H9 (cell line): ENCODE measurements around the gene COLQ. TPM values are rescaled to one million over a fixed set of nuclear protein-coding genes. Genes with fewer than 3 reads are reported as not detected.

Experiments
- DNase-seq: peaks from one replicate; pipeline ENCODE4 v3.0.0-alpha.2; 2017
- H2AFZ ChIP-seq: one replicate; pipeline ENCODE4 v1.6.1; 2013; ENCODE audit warnings: mild to moderate bottlenecking, low read length, control low read depth, moderate library complexity
- H2AK5ac ChIP-seq: 2 replicates; pipeline ENCODE4 v1.6.1; 2013; ENCODE audit warnings: low read length, control low read depth, mixed read lengths; ENCODE audit not compliant: insufficient read length
- H2BK120ac ChIP-seq: one replicate; pipeline ENCODE4 v1.6.1; 2013; ENCODE audit warnings: low read depth, mild to moderate bottlenecking, low read length, control low read depth, inconsistent platforms; ENCODE audit not compliant: poor library complexity, severe bottlenecking
- H2BK12ac ChIP-seq: 2 replicates; pipeline ENCODE4 v1.6.1; 2013; ENCODE audit warnings: low read length, control low read depth, mixed read lengths, low read depth; ENCODE audit not compliant: insufficient read length
- H2BK15ac ChIP-seq: 2 replicates; pipeline ENCODE4 v1.6.1; 2013; ENCODE audit warnings: low read depth, low read length, control low read depth
- H2BK20ac ChIP-seq: one replicate; pipeline ENCODE4 v1.6.1; 2013; ENCODE audit warnings: low read depth, mild to moderate bottlenecking, low read length, control low read depth, inconsistent platforms; ENCODE audit not compliant: poor library complexity, severe bottlenecking
- H2BK5ac ChIP-seq: 2 replicates; pipeline ENCODE4 v1.6.1; 2013; ENCODE audit warnings: low read length, control low read depth, mixed read lengths; ENCODE audit not compliant: insufficient read length
- H3K14ac ChIP-seq: 2 replicates; pipeline ENCODE4 v1.6.1; 2013; ENCODE audit warnings: low read length, control low read depth; ENCODE audit not compliant: insufficient read depth
- H3K18ac ChIP-seq: 2 replicates; pipeline ENCODE4 v1.6.1; 2013; ENCODE audit warnings: low read depth, mild to moderate bottlenecking, mixed read lengths, low read length, control low read depth; ENCODE audit not compliant: insufficient read length
- H3K23ac ChIP-seq: 2 replicates; pipeline ENCODE4 v1.6.1; 2013; ENCODE audit warnings: low read length, control low read depth, mixed read lengths, low read depth; ENCODE audit not compliant: insufficient read length
- H3K23me2 ChIP-seq: 2 replicates; pipeline ENCODE4 v1.6.1; 2013; ENCODE audit warnings: low read depth, mild to moderate bottlenecking, mixed read lengths, low read length, control low read depth; ENCODE audit not compliant: insufficient read length, poor library complexity, severe bottlenecking
- H3K27ac ChIP-seq: 2 replicates; pipeline ENCODE4 v1.5.1; 2013; ENCODE audit warnings: low read length, control low read depth, mixed read lengths, low read depth; ENCODE audit not compliant: insufficient read length
- H3K27me3 ChIP-seq: 2 replicates; pipeline ENCODE4 v1.6.1; 2013; ENCODE audit warnings: low read length, control low read depth, inconsistent platforms; ENCODE audit not compliant: insufficient read depth
- H3K4ac ChIP-seq: 2 replicates; pipeline ENCODE4 v1.6.1; 2013; ENCODE audit warnings: low read depth, mild to moderate bottlenecking, control low read depth, inconsistent platforms, low read length, moderate library complexity
- H3K4me1 ChIP-seq: 2 replicates; pipeline ENCODE4 v1.6.1; 2013; ENCODE audit warnings: low read length, control low read depth, inconsistent platforms; ENCODE audit not compliant: insufficient read depth
- H3K4me2 ChIP-seq: 2 replicates; pipeline ENCODE4 v1.6.1; 2013; ENCODE audit warnings: low read length, control low read depth, mixed read lengths; ENCODE audit not compliant: insufficient read length, insufficient read depth
- H3K56ac ChIP-seq: 2 replicates; pipeline ENCODE4 v1.6.1; 2013; ENCODE audit warnings: low read depth, mild to moderate bottlenecking, mixed read lengths, low read length, control low read depth; ENCODE audit not compliant: insufficient read length
- H3K79me1 ChIP-seq: 2 replicates; pipeline ENCODE4 v1.6.1; 2013; ENCODE audit warnings: low read depth, mild to moderate bottlenecking, moderate library complexity, low read length, control low read depth, inconsistent platforms; ENCODE audit not compliant: insufficient read depth, poor library complexity, severe bottlenecking
- H3K79me2 ChIP-seq: 2 replicates; pipeline ENCODE4 v1.6.1; 2013; ENCODE audit warnings: low read length, control low read depth, inconsistent platforms; ENCODE audit not compliant: insufficient read depth
- H3K9ac ChIP-seq: 2 replicates; pipeline ENCODE4 v1.6.1; 2013; ENCODE audit warnings: low read length, control low read depth, mixed read lengths; ENCODE audit not compliant: insufficient read length; ENCODE audit errors: extremely low read depth
- H3K9me3 ChIP-seq: one replicate; pipeline ENCODE4 v1.6.1; 2013; ENCODE audit warnings: low read depth, low read length, inconsistent platforms; ENCODE audit not compliant: control insufficient read depth
- H3T11ph ChIP-seq: one replicate; pipeline ENCODE4 v1.6.1; 2013; ENCODE audit warnings: mild to moderate bottlenecking, low read length, control low read depth, inconsistent platforms
- H4K20me1 ChIP-seq: one replicate; pipeline ENCODE4 v1.6.1; 2013; ENCODE audit not compliant: control insufficient read depth, insufficient read length, insufficient read depth
- H4K5ac ChIP-seq: 2 replicates; pipeline ENCODE4 v1.6.1; 2013; ENCODE audit warnings: low read depth, mild to moderate bottlenecking, mixed read lengths, low read length, control low read depth; ENCODE audit not compliant: insufficient read length
- H4K8ac ChIP-seq: replicated peaks from 2 replicates; pipeline ENCODE4 v1.6.1; 2013; ENCODE audit warnings: low read length, control low read depth, mixed read lengths, low read depth; ENCODE audit not compliant: insufficient read length
- H4K91ac ChIP-seq: 2 replicates; pipeline ENCODE4 v1.6.1; 2013; ENCODE audit warnings: low read depth, mild to moderate bottlenecking, moderate library complexity, mixed read lengths, low read length, control low read depth; ENCODE audit not compliant: insufficient read length
- H3K27ac Mint-ChIP-seq, 3 experiments: 2 replicates in 2 of 3; 3 replicates in 1 of 3; pipeline ENCODE4 v1.8.0; 2020 to 2021; ENCODE audit warnings: mixed read lengths in 3 of 3, mild to moderate bottlenecking in 1 of 3, moderate library complexity in 1 of 3
- H3K27me3 Mint-ChIP-seq: 2 replicates; pipeline ENCODE4 v1.8.0; 2021; ENCODE audit warnings: low read depth, mild to moderate bottlenecking, moderate library complexity, mixed read lengths
- H3K36me3 Mint-ChIP-seq, 3 experiments: 2 replicates in 2 of 3; 3 replicates in 1 of 3; pipeline ENCODE4 v1.8.0; 2020 to 2021; ENCODE audit warnings: low read depth in 3 of 3, mixed read lengths in 3 of 3; ENCODE audit not compliant: insufficient read depth in 1 of 3
- H3K4me1 Mint-ChIP-seq, 2 experiments: 2 replicates each; pipeline ENCODE4 v1.8.0; 2020; ENCODE audit warnings: mixed read lengths in 2 of 2
- H3K4me3 Mint-ChIP-seq, 2 experiments: 2 replicates in 1 of 2; 3 replicates in 1 of 2; pipeline ENCODE4 v1.8.0; 2020 to 2021; ENCODE audit warnings: mild to moderate bottlenecking in 2 of 2, mixed read lengths in 2 of 2, moderate library complexity in 1 of 2
- H3K9me3 Mint-ChIP-seq, 2 experiments: 2 replicates in 1 of 2; 3 replicates in 1 of 2; pipeline ENCODE4 v1.8.0; 2020; ENCODE audit warnings: mild to moderate bottlenecking in 2 of 2, mixed read lengths in 2 of 2, moderate library complexity in 1 of 2
- CTCF ChIP-seq: fragments of 200-600 bp; sonication (generic); conservative IDR thresholded peaks from 3 replicates; pipeline ENCODE4 v1.8.0; 2021; ENCODE audit warnings: antibody characterized with exemption, mild to moderate bottlenecking
- WGBS: extraction: QIAGEN DNeasy Blood & Tissue Kit; methylation state at CpG from one replicate; pipeline ENCODE4 v1.1.7; 2013; ENCODE audit warnings: missing lambda C conversion rate, low lambda C conversion rate, mixed read lengths; ENCODE audit not compliant: insufficient read length; ENCODE audit errors: extremely low coverage; 5-methylcytosine and 5-hydroxymethylcytosine counted together
- total RNA-seq: library from RNA; stranded (reverse); gene quantifications from 2 replicates; pipeline ENCODE4 v1.2.1, GENCODE V29; 2021

Gene COLQ
- total RNA-seq, 1 experiment from 2014 or later = 0.61 TPM

DNA sequence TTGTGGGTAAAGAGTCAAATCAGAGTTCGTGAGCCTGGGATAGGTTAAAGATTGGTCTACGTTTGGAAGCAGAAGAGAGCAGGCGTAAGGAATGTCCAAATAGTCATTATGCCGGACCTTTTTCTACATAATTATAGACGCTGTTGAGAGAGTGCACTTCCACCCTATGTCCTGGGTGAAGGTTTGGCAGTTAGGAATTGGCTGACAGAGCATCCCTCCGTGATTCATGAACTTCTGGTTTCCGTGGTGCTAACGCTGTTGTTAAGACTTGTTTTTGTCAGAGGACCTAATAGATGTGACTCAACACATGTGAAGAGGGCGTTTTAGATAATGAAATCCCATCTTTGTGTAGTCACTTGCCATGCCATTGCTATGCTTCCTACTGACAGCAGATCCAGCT lies 93.0 kb downstream of the COLQ start:
- peak overlapping the region in 1 of 3 experiments; percentile 99; a peak in 3 of 7 replicates for H3K27ac Mint-ChIP-seq
- no peak for DNase-seq
- no peak overlapping the region for H2BK15ac ChIP-seq
- peak overlapping the region; percentile 96 to 99 for H3K4me3 Mint-ChIP-seq
- peaks cover 19% of the 10 kb centered on the region for H3K23me2 ChIP-seq
- H4K8ac ChIP-seq = no peak overlapping the region
- no peak overlapping the region for H3K18ac ChIP-seq
- H3K9ac ChIP-seq = peak overlapping the region; percentile 66
- H3K4ac ChIP-seq = no peak overlapping the region
- no peak overlapping the region for H2AFZ ChIP-seq
- H4K91ac ChIP-seq = no peak overlapping the region
- no peak overlapping the region for H2BK20ac ChIP-seq
- H3K4me1 ChIP-seq = no peaks in the 10 kb centered on the region
- H2BK12ac ChIP-seq = no peak overlapping the region
- H3K79me2 ChIP-seq = peaks cover 13% of the 10 kb centered on the region; the same call in 1 of the 2 replicates
- no CpG with 5 or more reads among the region's 9 CpGs for WGBS
- H3K23ac ChIP-seq = no peak overlapping the region
- H3K56ac ChIP-seq = no peak overlapping the region
- no peaks in the 10 kb centered on the region for H3K9me3 Mint-ChIP-seq
- H2AK5ac ChIP-seq = no peak overlapping the region
- no peak overlapping the region for H2BK5ac ChIP-seq
- H3T11ph ChIP-seq = no peak overlapping the region
- no peaks in the 10 kb centered on the region for H3K79me1 ChIP-seq
- peaks cover 7 to 47% (median 45%) of the 10 kb centered on the region in 3 experiments; a peak in 6 of 7 replicates for H3K36me3 Mint-ChIP-seq
- H3K9me3 ChIP-seq = no peaks in the 10 kb centered on the region
- no peak for TF ChIP-seq CTCF
- H3K27me3 ChIP-seq = no peaks in the 10 kb centered on the region
- H3K14ac ChIP-seq = no peak overlapping the region
- peak overlapping the region; percentile 96 for H3K4me2 ChIP-seq
- H4K20me1 ChIP-seq = no peaks in the 10 kb centered on the region
- no peak overlapping the region for H4K5ac ChIP-seq
- no peak overlapping the region for H2BK120ac ChIP-seq
- peaks cover 23 to 24% of the 10 kb centered on the region in 2 experiments for H3K4me1 Mint-ChIP-seq
- H3K27ac ChIP-seq = no peak overlapping the region
- H3K27me3 Mint-ChIP-seq = no peaks in the 10 kb centered on the region; the same call in 1 of the 2 replicates
